CMK (cell line): Measurements from ENCODE around the gene PUDP.
"Not testable (repeated sequence)": the region's sequence is repeated elsewhere in the genome, so short reads cannot be mapped to it uniquely, and the experiment has no call there.

ENCODE experiments used
- DNase-seq: peaks from one replicate; pipeline ENCODE4 v3.0.0-alpha.2; 2010; ENCODE audit warnings: low read depth

PUDP gene

DNA sequence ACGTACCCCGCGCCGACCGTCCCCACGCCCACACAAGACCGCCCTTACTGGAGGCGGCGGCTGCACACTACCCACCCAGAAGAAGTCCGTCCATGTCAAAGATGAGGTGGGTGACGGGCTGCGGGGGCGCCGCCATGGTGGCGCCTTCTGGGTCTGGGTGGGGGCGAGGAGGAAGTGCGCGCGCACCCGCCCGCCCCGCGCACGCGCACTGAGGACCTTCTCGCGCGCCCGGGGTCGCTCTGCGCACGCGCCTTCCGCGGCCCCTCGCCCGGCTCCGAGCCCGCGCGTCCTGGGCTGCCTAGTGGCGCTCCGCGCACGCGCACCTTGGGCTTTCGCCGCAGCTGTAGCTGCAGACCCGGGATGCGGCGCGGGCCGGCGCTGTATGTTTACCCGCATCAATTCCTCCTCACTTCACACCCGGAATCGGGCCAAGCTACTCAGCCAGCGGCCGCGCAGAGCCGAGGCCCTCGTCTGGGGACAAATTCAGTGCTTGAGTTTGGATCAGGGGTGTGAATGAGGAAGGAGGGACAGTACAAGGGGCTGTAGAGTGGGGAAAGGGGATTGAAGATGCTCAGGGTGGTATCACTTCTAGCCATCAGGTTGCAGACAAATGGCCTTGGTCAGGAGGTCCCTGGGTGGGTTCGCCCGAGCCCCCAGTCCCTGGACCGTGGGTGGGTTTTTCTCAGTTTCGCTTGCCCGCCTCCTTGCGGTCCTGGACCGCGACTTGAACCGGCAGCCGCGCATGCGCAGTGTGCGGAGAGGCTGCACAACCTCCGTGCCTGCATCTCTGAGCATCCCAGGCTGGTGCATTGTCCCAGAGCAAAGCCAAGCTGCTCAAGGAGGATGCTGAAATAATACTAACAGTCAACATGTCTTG lies at the start of gene PUDP:
Gene PUDP, minus strand, starts transcription at position 176 of the 877 bp plus-strand sequence. Its CDS starts 40 bp downstream, at position 136.
- no peak for DNase-seq

DNA sequence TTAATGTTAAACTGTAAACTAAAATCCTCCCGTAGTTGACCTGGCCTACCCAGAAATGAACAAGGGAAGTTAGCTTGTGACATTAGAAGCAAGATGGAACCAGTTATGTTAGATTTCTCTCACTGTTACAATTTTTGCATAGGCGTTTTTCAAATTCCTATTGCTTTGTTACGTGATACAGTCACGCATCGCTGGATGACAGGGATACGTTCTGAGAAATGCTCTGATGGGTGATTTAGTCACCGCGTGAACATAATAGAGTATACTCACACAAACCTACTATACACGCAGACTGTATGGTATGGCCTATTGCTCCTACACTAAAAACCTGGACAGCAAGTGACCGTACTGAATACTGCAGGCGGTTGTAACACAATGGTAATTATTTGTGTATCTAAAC lies 46.7 kb upstream of the PUDP start:
- no peak for DNase-seq

DNA sequence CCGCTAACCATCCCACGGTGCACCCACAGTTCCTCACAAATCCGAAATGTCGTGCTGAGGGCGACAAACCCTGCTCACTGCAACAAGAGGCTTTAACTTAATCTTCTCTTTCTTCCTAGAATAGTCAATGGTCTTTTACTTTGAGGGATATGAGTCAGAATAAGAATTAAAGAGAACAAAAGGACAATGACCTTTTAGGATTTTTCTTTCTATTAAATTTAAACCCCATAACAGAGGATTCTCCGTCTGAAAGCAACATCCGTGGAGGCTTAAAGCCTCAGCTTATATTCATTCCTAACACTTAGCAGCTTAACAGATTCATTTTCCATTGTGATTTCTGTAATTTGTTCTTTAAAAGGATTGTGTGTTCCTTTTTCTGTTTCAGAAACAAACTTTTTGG lies 44.9 kb upstream of the PUDP start:
- no peak for DNase-seq

DNA sequence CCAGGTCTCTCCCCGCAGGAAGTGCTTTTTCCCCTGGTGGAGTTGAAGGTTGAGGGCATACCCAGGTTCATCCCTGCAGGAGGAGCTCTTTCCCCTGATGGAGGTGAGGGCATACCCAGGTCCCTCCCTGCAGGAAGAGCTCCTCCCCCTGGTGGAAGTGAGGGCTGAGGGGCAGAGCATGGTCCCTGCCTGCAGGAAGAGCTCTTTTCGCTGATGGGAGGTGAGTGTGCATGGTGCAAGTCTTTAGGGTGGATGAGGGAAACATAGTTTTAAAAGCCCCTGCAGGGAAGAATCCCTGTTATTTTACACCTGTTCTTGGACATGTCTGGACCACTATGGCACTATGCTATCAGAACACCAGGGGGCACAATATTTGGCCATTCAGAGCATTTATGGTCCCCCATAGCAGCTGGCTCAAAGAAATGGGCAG lies 43.7 kb upstream of the PUDP start:
- DNase-seq = no peak

DNA sequence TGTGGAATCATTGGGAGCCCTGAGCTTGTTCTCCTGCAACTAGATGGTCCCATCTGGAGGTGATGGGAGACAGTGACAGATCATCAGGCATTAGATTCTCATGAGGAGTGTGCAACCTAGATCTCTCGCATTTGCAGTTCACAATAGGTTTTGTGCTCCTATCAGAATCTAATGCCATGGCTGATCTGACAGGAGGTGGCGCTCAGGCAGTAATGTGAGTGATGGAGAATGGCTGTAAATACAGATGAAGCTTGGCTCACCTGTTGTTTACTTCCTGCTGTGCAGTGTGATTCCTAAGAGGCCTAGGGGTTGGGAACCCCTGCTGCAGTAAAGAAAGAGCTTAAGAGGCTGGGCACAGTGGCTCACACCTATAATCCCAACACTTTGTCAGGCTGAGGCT lies 42.2 kb upstream of the PUDP start:
- DNase-seq = no peak

DNA sequence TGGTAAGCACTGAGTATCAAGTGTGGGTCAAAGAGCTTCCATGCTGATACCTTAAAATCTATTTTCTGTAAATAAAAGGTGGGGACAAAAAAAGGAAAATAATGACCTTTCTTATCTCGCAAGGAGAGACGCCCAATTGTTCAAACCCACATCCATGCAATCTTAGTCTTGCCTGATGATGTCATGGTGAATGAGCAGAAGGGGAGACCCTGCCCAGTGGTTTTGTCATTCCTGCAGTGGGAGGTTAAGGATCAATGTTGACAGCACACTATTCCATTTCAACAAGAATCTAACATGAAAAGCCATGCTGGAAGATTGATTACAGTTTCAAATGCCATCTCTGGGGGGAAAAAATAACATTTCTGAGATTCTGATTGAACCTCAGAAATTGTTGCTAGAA lies 40.7 kb upstream of the PUDP start:
- DNase-seq = no peak

DNA sequence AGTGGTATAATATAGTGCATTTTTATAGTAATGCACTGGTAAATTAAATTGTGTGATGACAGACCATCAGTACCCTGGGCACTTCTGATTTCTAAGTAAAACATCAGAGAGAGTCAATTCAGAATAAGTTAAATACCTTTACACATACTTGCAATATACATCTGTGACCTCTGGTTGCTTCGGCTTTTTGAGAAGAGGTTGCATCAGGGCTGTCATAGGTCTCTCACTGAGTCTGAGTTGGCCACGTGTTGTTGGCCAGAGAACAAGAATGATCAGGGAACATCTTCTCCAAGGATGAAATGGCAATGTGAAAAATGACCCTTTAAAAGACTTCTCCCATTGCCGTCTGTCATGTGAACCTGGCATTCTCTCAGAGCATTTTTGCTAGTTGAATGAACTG lies 36.9 kb upstream of the PUDP start:
- DNase-seq = no peak

DNA sequence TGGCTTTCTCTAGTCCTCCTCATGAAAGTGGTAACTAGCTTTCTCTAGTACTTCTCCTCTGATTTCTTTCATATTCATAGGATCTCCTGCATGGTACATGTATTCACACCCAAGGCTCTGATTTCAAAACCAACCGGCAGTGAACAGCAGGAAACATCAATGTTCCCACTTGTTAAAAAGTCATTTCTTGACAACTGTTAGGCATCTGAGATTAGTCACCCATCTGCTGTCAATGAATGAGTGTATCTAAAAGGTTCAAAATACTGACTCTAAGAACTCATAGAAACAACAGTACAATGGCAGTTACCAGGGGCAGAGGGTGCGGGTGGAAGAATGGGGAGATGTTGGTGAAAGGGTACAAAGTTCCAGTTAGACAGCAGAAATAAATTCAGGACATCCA lies 31.5 kb upstream of the PUDP start:
- no peak for DNase-seq

DNA sequence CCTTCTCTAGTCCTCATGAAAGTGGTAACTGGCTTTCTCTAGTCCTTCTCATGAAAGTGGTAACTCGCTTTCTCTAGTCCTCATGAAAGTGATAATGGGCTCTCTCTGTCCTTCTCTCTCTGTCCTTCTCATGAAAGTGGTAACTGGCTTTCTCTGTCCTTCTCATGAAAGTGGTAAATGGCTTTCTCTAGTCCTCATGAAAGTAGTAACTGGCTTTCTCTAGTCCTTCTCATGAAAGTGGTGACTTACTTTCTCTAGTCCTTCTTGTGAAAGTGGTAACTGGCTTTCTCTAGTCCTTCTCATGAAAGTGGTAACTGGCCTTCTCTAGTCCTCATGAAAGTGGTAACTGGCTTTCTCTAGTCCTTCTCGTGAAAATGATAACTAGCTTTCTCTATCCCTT lies 30.9 kb upstream of the PUDP start:
- DNase-seq = not testable (repeated sequence)

DNA sequence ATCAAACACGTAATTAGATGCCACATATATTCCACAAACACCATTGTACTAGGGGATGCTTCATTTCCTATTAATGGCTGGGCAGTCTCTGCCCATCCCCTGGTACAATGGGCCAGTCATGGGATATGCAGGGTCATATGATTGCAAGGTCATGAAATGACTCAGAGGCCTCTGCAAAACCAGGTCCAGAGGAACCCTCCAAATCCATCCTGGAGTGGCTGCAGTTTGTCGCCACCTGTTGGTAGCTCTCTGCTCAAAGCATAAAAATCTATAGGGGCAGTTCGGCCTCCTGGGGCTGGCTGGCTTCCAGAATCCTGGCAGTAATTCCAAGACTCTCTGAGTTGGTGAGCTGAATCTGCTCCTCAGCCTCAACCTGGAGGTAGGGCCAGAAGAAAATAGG lies 22.9 kb upstream of the PUDP start:
- DNase-seq = no peak

DNA sequence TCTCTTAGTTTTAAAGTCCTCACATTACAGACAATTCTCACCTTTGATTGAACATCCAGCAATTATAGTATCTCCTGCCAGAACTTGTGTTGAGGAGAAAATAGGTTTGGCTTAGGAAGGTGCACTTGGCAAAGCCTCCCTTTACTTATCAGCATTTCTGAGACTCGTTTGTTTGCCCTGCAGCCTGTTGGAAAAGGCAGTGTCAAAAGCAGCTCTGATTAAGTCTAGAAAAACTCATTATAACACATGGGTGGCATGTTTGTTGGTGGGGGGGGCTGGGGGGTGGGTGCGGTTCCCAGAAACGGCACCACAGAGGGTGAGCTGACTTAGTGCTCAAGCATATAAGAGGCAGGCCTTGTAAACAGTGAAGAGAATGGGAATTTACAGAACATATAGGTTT lies 21.7 kb upstream of the PUDP start:
- DNase-seq = no peak

DNA sequence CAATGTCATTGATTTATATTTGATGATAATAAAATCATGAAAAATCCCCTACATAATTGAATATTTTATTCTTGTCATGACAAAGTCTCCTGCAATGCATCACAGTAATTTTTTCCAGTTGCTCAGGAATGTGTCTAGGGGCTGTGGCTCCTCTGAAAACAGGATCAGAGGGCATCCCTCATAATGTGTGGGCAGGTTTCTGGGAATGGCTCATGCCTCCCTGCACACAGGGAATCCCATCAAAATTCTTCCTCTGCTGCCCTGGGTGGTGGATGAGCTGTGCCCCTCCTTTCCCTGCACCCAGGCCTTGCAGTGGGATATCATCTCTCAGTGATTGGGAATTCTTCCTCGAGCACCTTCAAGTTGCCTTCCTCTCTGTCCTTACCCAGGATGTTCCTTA lies 20.4 kb upstream of the PUDP start:
- DNase-seq = no peak

DNA sequence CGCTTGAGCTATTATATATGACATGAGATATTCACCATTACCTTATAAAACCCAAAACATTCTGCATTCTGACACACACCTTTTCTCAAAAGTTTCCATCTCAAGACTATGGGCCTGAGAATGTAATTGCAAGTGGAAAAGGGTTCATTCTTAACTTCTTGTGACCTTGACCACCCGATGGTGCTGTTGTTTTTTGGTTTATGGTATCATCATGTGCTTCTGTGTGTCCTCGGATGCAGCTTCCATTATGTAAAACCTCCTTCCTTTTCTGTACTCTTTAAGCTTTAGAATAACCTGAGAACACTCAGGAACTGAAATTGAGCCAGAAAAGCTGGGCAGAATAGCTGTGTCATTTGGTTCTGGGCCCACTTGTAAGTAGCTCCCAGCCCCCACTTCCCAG lies 16.2 kb upstream of the PUDP start:
- DNase-seq = no peak

DNA sequence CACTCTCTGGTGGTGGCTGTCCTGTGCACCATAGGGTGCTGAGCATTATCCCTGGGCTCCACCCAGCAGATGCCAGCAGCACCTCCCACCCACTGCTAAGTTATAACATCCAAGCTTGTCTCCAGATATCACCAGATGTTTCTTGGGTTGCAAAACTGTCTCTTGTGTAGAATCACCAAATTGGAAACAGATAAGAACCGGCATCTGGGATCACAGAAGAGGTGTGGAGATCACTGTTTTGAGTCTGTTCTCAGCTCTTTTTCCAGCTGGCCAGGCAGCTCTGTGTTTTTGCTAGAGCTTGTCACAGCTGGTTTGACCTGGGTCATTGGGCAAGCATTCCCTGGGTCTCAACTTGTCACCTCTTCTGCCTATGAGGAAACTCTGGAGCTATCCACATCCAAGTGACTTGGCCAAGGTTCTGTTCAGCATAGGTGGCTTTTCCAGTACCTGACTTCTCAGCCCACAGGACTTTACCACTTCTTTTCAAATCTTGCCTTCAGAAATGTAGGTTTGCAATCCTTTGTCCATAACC lies 15.3 kb upstream of the PUDP start:
- DNase-seq = no peak

DNA sequence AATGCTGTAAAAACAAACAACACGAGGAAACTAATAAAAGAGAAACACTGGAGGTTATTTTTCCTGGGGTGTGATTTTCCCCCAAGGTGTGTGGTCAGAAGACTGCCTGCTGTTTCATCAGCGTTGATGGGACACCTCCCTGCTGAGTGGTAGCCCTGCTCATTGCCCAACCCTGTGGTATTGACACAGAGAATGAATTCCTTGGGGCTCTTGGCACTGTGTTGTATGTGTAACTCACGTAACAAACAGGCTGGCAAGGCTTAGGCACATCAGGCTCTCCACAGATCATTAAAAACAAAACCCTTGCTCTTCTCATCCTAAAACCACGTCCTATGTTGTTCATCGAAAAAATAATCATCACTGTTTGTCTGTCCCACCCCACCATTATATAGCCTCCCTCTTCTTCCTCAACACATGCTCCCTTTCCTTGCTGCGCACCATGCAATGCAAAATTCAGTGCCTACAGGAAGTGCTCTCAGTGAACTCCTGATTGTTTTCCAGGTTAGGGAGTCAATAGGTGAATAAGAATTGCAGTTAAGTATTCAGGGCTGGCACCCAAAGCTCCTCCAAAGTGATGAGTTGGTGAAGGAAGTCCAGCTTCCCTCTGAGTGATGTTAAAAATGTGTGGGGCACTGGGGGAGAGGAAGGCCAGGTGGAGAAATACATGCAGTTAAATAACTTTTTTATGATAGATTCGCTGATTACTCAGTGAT lies 11.4 kb upstream of the PUDP start:
- no peak for DNase-seq

DNA sequence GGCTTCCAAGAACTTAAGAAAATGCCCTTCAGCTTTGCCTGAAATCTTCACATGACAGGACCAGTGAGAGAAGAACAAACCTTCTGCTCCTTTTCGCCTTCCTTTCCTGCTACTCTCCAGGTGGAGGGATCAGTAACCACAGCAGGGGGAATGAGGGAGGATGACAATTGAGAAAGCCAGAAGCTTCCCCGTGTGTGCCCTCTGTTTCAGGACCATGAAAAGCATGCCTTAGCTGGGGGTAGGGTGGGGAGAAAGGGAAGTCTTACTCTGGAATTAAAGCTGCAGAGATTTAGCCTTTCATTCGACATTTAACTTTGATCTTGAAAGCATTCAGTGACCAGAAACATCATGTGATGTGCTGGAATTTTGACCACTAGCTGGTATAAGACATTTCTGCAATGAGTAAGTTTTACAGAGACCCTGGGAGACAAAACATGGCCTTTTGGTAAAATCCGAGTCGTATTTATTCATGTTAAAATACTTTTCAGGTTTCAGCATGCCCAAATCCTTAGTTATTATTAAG lies 10.6 kb upstream of the PUDP start:
- no peak for DNase-seq

DNA sequence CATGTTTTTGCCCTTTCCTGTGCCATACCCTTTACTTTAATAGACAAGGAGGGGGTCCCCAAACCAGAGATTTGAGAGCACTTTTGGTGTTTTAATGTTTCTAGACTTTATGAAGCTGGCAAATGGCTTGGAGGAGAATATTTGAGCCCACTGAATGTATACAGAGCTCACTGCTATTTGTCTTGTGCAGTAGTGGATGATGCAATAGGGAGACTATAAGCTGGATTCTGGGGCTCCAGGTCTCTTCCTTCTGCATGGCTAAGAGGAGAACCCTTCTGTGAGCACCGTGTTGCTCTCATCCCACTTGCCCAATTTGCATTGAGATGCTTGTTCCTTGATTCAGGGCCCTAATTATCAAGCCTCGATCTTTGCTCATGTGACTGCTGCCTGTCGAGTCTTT lies 8.9 kb upstream of the PUDP start:
- DNase-seq = no peak

DNA sequence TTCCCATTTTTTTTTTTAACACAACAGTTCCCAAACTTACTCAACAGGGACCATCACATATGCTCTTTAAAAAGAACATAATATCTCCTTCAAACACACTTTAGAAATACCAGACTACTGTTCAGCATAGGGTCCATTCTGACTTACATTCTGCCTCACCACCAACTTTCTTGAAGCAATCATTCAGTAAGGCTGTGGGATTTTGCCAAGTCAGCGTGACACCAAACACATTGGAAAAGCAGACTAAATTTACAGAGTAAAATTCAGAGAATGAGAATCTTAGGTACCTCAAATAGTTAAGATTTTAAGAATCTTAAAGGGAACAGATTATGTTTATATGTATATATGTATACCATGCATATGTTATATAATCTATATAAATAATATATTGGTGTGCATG lies 7.2 kb upstream of the PUDP start:
- DNase-seq = no peak

DNA sequence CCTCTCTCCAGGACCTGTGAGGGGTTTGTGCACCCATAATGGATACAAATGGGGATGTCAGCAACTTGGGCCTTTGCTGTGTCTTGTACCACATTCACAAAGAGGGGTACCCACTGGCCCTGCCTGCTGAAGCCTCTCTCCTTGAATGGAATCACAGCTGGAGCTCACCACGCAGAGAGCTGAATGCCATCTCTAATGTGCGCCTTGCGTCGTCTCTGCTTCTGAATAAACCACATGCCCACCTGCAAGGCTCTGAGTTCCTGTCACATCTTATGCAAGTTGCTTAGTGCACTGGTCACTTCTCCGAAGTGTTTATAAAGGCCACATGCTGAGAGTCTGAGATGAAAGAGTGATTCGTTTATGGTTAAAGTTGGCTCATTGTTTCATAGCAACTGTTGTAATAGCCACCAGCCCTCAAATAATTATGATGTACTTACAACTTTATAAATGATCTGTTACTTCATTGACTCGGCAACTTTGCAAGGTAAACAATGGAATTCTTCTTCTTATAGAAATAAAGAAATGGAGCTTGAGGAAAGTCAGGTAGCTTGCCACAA lies 6.2 kb upstream of the PUDP start:
- no peak for DNase-seq

DNA sequence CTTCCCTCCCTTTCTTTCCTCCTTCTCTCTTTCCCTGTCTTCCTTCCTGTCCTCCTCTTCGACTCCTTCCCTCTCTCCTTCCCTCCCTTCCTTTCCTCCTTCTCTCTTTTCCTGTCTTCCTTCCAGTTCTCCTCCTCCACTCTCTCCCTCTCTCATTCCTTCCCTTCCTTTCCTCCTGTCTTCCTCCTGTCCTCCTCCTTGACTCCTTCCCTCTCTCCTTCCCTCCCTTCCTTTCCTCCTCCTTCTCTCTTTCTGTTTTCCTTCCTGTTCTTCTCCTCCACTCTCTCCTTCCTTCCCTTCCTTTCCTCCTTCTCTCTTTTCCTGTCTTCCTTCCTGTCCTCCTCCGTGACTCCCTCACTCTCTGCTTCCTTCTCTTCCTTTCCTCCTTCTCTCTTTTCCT lies 5.3 kb upstream of the PUDP start:
- no peak for DNase-seq

DNA sequence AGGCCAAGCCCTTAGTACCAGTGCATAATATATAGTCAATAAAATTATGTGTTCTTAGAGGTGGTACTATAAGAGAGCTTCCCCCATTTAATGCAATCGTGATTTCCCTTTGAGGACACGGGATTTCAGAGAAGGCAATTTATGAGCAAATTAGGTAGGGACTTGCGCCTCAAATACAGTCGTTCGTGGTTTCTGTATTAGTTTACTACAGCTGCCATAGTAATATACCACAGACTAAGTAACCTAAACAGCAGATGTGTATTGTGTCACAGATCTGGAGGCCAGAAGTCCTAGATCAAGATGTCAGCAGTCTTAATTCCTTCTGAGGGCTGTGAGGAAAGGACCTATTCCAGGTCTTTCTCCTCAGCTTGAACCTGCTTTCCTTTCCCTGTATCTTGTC lies 1.5 kb upstream of the PUDP start:
- DNase-seq = no peak

DNA sequence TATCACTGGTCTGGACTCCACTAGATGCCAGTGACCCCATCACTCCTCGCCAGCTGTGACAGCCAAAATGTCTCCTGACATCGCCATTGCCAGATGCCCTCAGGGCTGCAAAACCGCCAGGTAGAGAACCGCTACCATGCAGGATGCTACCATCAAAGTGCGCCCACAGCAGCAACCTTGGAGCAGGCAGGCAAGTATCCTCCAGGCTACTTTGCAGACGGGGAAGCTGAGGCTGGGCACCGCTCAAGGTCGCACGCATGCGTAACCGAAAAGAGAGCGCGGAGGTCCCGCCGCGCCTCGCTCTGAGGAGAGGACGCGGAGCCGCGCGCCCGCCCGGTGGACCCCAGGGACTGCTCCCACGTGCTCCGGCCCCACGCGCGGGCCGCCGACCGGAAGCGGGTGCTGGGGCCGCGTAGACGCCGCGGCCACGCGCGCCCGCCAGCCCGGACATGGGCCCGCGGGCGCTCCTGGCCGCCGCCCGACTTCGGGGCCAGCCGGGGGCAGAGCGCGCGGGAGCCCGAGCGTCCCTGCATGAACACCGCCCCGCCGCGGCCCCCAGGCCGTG lies 458 bp downstream of the PUDP start, which contains the start of gene STS:
Gene STS, plus strand, starts transcription at position 300 of the 565 bp plus-strand sequence. CDS start 105,488 bp downstream, outside the sequence.
- no peak for DNase-seq
